K562 (cell line): Measurements from ENCODE around the gene PGBD1. TPM values are rescaled to one million over a fixed set of nuclear protein-coding genes. Genes with fewer than 3 reads are reported as not detected.

Experiments used
- ARNT ChIP-seq, 2 experiments: fragments of 450-650 bp; IDR thresholded peaks; 2 replicates each; pipeline ENCODE4 v1.6.1; 2016; ENCODE audit warnings: mild to moderate bottlenecking in 1 of 2
- E2F3 ChIP-seq: fragments of 250-450 bp; sonication (Bioruptor Pico); IDR thresholded peaks from 2 replicates; pipeline ENCODE4 v1.4.0; 2020; ENCODE audit warnings: mild to moderate bottlenecking
- EGR1 ChIP-seq: fragments of 450-650 bp; conservative IDR thresholded peaks from 2 replicates; pipeline ENCODE4 v1.6.1; 2017; ENCODE audit warnings: mild to moderate bottlenecking
- ERF ChIP-seq: fragments of 450-650 bp; formaldehyde crosslinking; IDR thresholded peaks from 2 replicates; pipeline ENCODE4 v1.4.0; 2020; ENCODE audit warnings: mild to moderate bottlenecking, mixed read lengths
- GABPA ChIP-seq: fragments of 200-800 bp; sonication (Bioruptor generic); conservative IDR thresholded peaks from 2 replicates; pipeline ENCODE4 v1.6.1; 2016; ENCODE audit warnings: low read depth, missing genetic modification characterization, missing compliant biosample characterization
- GTF3C2 ChIP-seq: IDR thresholded peaks from 3 replicates; pipeline ENCODE4 v1.6.1; 2011; ENCODE audit warnings: borderline replicate concordance, mild to moderate bottlenecking, moderate library complexity; ENCODE audit not compliant: insufficient read length; ENCODE audit errors: extremely low read depth
- L3MBTL2 ChIP-seq: fragments of 450-650 bp; IDR thresholded peaks from 2 replicates; pipeline ENCODE4 v1.6.1; 2016; ENCODE audit warnings: mild to moderate bottlenecking, moderate library complexity
- MYNN ChIP-seq, 2 experiments: sonication (generic); formaldehyde crosslinking in 1 of 2; IDR thresholded peaks; 2 replicates each; pipeline versions ENCODE4 v1.5.0 to v1.6.1; 2016 to 2020; ENCODE audit warnings: antibody characterized with exemption in 1 of 2, missing genetic modification reagents in 1 of 2
- NR3C1 ChIP-seq: sonication (generic); formaldehyde crosslinking; IDR thresholded peaks from 2 replicates; pipeline ENCODE4 v1.8.1; 2022; ENCODE audit warnings: missing genetic modification reagents
- PHB ChIP-seq: fragments of 250-450 bp; sonication (Bioruptor Pico); IDR thresholded peaks from 2 replicates; pipeline ENCODE4 v1.5.0; 2021
- PTTG1 ChIP-seq: fragments of 450-650 bp; IDR thresholded peaks from 2 replicates; pipeline ENCODE4 v1.6.1; 2016; ENCODE audit warnings: low read depth, mild to moderate bottlenecking, missing genetic modification characterization, missing compliant biosample characterization
- SMARCA5 ChIP-seq: fragments of 450-650 bp; IDR thresholded peaks from 2 replicates; pipeline ENCODE4 v1.6.1; 2016
- SRF ChIP-seq, 2 experiments: fragments of 250-450, 450-650 bp in 1 of 2; sonication (Bioruptor Pico) in 1 of 2; sonication (generic) in 1 of 2; formaldehyde crosslinking; IDR thresholded peaks; 2 replicates each; pipeline versions ENCODE4 v1.5.0 to v1.5.1; 2020 to 2022; ENCODE audit warnings: mild to moderate bottlenecking in 1 of 2, missing genetic modification reagents in 1 of 2
- TRIM24 ChIP-seq, 2 experiments: fragments of 450-650 bp; IDR thresholded peaks; 2 replicates each; pipeline ENCODE4 v1.6.1; 2016
- ZNF79 ChIP-seq: fragments of 250-450 bp; sonication (Bioruptor Pico); IDR thresholded peaks from 2 replicates; pipeline ENCODE4 v1.4.0; 2020; ENCODE audit warnings: low read depth, mild to moderate bottlenecking, moderate library complexity
- polyA plus RNA-seq, 8 experiments: library from polyadenylated mRNA; depleted of rRNA in 4 of 8; stranded (reverse) in 5 of 8; unstranded in 3 of 8; fragments of >200 nt; fragmentation: Nextera tagmentation in 2 of 8; fragmentation: Illumina TruSeq in 1 of 8; extraction: Ambion mirVana in 2 of 8; extraction: Trizol in 1 of 8; gene quantifications; 2 replicates each; pipeline versions ENCODE4 v1.2.1 to v1.2.3, GENCODE V29; 2011 to 2014; ENCODE audit warnings: inconsistent platforms in 1 of 8, missing spikeins in 1 of 8
- total RNA-seq, 7 experiments: library from RNA; depleted of rRNA in 6 of 7; stranded (reverse); fragments of >200 nt in 6 of 7; fragmentation: Illumina TruSeq in 2 of 7; extraction: Trizol in 2 of 7; gene quantifications; 2 replicates each; pipeline versions ENCODE4 v1.2.1 to v1.2.3, GENCODE V29; 2011 to 2021; ENCODE audit warnings: low replicate concordance in 1 of 7
- TF ChIP-seq, protein P1 (sequence below): fragments of 450-650 bp; IDR thresholded peaks from 2 replicates; pipeline ENCODE4 v1.6.1; 2017; ENCODE audit warnings: antibody characterized with exemption
- TF ChIP-seq, protein P2 (sequence below), 2 experiments: IDR thresholded peaks; 2 replicates each; pipeline ENCODE4 v1.6.1; 2011; ENCODE audit warnings: borderline replicate concordance in 1 of 2, control low read depth in 1 of 2, low read depth in 1 of 2, low read length in 1 of 2, mild to moderate bottlenecking in 1 of 2, mixed read lengths in 1 of 2, moderate library complexity in 1 of 2; ENCODE audit not compliant: insufficient read depth in 1 of 2, insufficient read length in 1 of 2, poor library complexity in 1 of 2, severe bottlenecking in 1 of 2; ENCODE audit errors: extremely low read depth in 1 of 2
- TF ChIP-seq, protein P3 (sequence below): sonication (generic); formaldehyde crosslinking; IDR thresholded peaks from 2 replicates; pipeline ENCODE4 v1.8.0; 2022; ENCODE audit warnings: mild to moderate bottlenecking, missing genetic modification reagents, borderline replicate concordance

The PGBD1 gene
- total and polyA plus RNA-seq, 9 of the 15 experiments (the other 6 are each of a cell fraction or from before 2014, with no cell fraction given): 3.3 to 9.0 (median 7.3) TPM

- TF ChIP-seq, protein P1, sequence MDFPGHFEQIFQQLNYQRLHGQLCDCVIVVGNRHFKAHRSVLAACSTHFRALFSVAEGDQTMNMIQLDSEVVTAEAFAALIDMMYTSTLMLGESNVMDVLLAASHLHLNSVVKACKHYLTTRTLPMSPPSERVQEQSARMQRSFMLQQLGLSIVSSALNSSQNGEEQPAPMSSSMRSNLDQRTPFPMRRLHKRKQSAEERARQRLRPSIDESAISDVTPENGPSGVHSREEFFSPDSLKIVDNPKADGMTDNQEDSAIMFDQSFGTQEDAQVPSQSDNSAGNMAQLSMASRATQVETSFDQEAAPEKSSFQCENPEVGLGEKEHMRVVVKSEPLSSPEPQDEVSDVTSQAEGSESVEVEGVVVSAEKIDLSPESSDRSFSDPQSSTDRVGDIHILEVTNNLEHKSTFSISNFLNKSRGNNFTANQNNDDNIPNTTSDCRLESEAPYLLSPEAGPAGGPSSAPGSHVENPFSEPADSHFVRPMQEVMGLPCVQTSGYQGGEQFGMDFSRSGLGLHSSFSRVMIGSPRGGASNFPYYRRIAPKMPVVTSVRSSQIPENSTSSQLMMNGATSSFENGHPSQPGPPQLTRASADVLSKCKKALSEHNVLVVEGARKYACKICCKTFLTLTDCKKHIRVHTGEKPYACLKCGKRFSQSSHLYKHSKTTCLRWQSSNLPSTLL: no peak
- 0 out of 2 replicates have a peak, but pooled peaks have one; percentile 45 for TF ChIP-seq MYNN (IDR thresholded peaks at IDR 0.05)
- no peak for TF ChIP-seq MYNN (CRISPR knock-in tag; IDR thresholded peaks at IDR 0.05)
- no peak for TF ChIP-seq TRIM24 (IDR thresholded peaks at IDR 0.05)
- TF ChIP-seq GTF3C2: no peak
- TF ChIP-seq SRF (CRISPR knock-in tag; IDR thresholded peaks at IDR 0.05): no peak
- no peak for TF ChIP-seq PHB (CRISPR knock-in tag)
- no peak for TF ChIP-seq EGR1
- TF ChIP-seq ARNT (IDR thresholded peaks at IDR 0.05): no peak
- TF ChIP-seq ZNF79 (CRISPR knock-in tag): no peak
- TF ChIP-seq PTTG1: no peak
- TF ChIP-seq L3MBTL2: peak; percentile 73
- peak; percentile 45; the same call in 1 of the 2 replicates for TF ChIP-seq E2F3 (CRISPR knock-in tag)
- no peak for TF ChIP-seq ERF
- no peak for TF ChIP-seq SMARCA5
- TF ChIP-seq, protein P2, sequence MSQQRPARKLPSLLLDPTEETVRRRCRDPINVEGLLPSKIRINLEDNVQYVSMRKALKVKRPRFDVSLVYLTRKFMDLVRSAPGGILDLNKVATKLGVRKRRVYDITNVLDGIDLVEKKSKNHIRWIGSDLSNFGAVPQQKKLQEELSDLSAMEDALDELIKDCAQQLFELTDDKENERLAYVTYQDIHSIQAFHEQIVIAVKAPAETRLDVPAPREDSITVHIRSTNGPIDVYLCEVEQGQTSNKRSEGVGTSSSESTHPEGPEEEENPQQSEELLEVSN (IDR thresholded peaks at IDR 0.05; ENCODE audit: borderline replicate concordance in 1 of 2, extremely low read depth in 1 of 2, insufficient read depth in 1 of 2, insufficient read length in 1 of 2, low read depth in 1 of 2, low read length in 1 of 2, poor library complexity in 1 of 2, severe bottlenecking in 1 of 2): peak; percentile 26 to 64
- TF ChIP-seq GABPA (tag): peak; percentile 67; the same call in 1 of the 2 replicates
- TF ChIP-seq, protein P3, sequence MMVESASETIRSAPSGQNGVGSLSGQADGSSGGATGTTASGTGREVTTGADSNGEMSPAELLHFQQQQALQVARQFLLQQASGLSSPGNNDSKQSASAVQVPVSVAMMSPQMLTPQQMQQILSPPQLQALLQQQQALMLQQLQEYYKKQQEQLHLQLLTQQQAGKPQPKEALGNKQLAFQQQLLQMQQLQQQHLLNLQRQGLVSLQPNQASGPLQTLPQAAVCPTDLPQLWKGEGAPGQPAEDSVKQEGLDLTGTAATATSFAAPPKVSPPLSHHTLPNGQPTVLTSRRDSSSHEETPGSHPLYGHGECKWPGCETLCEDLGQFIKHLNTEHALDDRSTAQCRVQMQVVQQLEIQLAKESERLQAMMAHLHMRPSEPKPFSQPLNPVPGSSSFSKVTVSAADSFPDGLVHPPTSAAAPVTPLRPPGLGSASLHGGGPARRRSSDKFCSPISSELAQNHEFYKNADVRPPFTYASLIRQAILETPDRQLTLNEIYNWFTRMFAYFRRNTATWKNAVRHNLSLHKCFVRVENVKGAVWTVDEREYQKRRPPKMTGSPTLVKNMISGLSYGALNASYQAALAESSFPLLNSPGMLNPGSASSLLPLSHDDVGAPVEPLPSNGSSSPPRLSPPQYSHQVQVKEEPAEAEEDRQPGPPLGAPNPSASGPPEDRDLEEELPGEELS (CRISPR knock-in tag): peak; percentile 18; the same call in 1 of the 2 replicates
- no peak for TF ChIP-seq NR3C1
Observed at GRCh38 chr6:28281288-28282064, at the start of gene PGBD1 (continued).
